Measurements from ENCODE around the gene ARX.

Gene ARX

DNA sequence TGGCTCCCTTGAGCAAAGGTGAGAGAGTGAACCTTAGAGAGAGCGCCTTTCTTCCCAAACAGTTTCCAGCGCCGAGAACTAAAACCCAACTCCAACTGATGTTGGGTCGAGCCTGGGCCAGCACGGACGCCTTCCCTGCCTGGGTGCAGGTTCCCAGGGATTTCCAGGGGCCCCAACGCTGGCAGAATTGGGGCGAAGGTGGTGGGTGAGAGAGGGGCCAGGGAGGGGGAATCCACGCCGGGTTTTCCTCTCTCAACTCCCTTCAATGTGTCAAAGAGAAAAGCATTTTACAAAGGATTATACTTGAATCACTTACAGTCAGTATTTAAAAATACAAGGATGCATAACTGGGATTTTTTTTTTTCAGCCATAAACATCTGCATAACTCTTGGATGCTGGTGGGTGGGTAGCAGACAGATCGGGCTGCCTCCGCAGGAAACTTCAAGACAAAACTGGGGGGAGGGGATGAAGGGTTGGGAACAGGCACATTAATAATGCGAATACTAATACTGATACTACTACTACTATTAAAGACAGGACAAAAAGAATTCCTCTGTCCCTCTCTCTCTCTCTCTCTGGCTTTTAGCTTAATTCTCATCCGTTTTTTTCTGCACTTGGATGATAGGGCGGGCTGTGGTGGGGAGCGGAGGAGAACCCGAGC is 1.3 kb upstream of the ARX start:
- DNase-seq (ENCODE audit: insufficient read length, low spot score) (no peak), FAIRE-seq (no peak)

DNA sequence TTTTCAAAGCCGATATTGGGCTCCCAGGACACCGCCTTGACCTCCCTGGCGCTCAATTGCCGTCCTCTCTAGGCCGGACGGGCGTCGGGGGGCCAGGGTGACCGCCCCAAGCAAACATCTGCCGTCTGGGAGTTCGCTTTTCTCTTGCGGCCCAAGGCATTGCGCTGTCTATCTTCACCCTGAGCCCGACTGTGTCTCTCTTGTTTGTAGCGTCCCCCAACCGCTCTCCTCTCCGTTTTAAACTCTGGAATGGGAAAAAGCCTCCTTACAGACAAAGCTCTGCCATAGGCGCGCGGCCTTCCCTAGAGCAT is 551 bp upstream of the ARX start:
- FAIRE-seq (no peak), DNase-seq (ENCODE audit: insufficient read length, low spot score) (no peak)

DNA sequence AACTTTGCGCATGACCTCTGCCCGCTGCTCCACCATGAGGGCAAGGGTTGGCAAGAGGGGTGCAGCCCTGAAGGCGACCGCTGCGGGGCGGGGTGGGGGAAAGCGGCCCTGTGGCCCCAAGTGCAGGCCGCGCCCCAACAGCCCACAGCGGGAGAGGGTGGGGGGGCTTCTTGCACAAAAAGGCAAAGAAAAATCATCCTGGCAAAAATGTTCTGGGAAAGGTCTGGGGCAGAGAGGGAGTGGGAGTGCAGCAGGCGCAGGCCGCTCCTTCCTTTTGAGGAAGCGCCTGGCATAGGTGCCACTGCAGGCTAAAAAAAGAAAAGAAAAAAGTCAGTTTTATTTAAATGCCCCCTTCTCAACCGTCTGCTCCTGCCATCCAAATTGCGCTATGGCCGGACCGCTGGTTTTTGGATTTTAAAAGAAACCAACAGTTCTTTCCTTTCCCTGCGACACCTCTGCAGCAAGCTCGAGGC is 1.4 kb downstream of the ARX start:
- no peak for DNase-seq (ENCODE audit: insufficient read length, low spot score)
- no peak for FAIRE-seq

DNA sequence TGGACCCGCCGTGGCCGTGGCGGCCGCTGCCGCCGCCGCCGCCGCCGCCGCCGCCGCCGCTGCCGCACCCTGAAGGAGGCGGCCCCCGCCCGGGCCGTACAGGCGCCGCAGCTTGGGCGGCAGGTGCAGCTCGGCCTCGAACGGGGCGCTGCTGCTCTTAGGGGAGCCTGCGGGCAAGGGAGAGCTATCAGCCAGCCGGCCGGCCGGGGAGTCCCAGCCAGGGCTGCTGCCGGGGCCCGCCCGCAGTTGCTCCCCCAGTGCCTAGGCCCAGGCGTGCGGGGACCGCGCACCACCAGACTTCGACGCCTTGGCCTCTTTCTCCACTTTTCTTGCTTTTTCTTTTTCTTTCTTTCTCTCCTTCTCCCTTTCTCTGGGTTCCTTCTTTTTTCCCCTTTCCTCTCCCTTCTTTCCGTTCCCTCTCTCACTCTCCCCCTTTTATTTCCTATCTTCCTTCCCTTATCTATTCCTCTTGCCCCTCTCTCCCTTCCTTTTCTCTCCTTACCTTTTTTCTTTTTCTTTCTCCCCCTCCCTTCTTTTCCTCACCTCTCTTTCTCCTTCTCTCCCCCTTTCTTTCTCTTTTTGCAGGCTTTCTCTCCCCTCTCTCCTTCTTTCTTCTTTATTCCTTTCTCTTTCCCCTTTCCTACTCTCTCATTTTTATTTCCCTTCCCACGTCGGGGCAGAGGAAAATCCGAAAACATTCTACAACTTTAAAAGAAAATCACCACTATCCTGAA is 2.0 kb downstream of the ARX start:
- FAIRE-seq: no peak
- no peak for DNase-seq (ENCODE audit: insufficient read length, low spot score)

DNA sequence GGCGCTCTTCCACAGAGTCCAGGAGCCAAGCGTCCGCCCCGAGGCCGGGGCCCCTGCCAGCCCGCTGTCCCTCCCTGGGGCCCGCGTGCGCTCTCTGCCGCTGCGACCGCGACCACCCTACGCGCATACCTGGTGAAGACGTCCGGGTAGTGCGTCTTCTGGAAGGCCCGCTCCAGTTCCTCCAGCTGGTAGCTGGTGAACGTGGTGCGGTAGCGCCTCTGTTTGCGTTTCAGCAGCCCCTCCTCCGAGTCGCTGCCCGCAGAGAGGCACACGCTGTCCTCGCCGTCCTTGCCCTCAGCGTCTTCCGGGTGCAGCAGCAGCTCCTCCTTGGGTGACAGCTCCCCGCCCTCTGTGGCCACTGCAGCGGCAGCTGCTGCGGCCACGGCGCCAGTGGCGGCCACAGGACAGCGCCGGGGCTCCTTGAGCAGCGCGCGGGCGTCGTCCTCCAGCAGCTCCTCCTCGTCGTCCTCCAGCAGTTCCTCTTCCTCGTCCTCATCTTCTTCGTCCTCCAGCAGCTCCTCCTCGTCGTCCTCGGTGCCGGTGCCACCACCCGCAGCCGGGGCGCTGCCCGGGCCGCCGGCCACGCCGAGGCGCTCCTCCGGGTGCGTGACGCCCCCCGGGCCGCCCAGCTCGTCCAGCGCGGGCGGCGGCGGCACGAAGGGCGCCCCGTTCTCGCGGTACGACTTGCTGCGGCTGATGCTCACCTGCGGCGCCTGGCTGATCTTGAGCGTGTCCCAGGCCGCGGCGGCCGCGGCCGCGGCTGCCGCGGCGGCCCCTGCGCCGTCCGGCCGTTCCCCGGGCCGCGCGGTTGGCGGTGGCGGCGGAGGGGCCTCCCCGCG is 2.8 kb downstream of the ARX start:
- DNase-seq (ENCODE audit: insufficient read length, low spot score) (no peak), FAIRE-seq (no peak)

DNA sequence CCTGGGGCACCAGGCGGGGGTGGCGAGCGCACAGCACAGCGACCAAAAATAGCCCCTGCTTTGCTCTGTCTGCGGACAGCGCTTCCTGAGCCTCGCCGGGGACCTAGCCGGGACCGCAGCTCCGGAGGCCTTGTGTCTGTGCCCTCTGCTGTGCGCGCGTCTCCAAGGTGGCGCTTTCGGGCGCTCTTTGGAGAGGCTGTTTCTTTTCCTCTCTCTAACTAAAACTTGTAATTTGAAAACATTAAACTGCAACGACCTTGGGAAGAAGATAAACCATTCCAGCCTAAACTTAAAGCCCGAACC is 3.4 kb downstream of the ARX start:
- no peak for DNase-seq (ENCODE audit: insufficient read length, low spot score)
- no peak for FAIRE-seq

DNA sequence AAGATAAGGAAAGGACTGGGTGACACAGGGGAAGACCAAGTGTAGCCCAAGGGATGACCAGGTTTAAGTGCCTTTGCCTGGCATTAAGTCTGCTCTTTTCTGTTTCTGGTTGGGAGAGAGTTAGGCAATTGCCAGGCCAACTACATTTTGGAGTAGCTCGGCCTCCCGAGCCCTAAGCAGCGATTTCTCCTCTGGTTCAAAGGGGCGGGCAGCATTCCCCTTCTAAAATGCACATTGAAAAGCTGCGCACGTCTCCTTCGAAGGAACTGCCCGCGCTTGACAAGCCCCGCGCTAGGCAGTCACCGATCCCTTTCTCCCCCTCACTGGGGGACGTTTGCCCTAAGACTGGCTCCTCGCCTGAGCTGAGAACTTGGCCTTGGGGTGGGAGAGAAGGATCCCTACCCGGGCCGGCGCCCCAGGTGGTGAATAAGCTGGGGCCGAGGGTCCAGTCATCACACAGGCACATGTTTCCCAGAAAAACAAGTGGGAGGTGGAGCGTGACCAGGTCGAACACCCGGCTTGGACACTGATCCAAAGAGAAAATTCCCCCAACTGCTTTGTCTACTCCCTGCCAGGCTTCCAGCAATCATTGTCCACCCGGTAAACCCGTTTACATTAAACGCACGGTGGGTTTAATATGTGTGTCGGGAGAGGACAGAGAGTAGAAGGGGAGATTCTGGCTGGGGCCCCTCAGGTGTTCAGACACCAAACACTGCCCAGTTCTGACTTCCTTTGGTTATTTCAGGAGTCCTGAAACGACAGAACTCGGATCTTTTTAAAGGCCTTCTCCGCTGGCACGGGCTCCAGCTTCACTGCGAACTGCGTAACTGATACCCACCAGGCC is 4.0 kb downstream of the ARX start:
- FAIRE-seq: no peak
- DNase-seq (ENCODE audit: insufficient read length, low spot score): no peak

DNA sequence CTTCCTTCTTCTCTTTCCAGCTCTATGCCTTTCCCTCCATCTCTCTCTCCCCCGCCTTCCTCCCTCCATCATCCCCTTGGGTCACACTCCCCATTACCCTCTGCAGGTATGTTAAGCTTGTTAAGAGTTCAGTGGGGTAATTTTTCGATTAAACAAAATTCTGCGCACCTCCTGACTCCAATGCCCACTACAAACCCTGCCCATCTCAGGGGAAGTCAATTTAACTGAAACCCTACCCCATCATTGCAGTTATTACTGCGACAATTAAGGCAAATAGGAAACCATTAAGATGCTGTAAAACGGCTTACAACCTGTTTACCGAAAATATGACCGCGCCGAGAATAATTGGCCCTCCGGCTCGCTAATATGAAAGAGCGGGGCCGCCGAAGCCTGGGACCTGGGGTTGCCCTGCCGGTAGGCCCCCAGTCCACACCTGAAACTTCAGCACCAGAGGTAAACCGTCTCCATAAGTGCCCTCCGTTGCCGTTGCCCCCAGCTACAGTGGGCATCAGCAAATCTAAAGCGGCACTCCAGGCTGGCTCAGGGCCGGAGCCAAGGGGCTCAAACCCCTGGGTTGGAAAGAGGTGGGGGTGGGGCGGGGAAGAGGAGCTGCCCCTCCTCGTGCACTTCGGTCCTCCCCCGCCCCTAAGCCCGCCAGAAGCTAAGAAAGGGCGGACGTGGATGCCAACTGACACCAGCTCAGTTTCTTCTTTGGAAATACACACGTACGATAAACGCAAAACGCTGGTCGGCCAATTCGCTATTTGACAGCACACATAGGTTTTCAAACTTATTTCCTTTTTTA is 4.8 kb downstream of the ARX start:
- no peak for DNase-seq (ENCODE audit: insufficient read length, low spot score)
- FAIRE-seq: no peak

DNA sequence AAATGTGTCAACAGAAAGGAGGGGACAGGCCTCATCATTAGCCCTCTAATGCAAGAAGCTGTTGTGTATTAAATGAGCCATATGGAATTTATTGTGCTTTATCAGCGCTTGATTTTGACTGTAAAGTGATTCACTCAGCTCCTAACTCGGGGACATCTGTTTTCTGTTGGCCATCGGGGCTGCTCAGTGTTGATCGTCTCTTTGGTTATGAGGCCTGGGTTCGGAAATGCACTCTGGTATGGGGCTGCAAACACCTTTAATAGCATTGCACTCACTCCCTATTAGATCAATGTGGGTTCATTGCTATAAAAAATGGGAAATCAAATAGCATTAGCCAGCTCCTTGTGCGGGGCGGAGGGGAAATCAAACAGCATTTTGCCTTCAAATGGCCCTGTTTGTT is 6.4 kb downstream of the ARX start:
- DNase-seq (ENCODE audit: insufficient read length, low spot score): no peak
- FAIRE-seq: no peak

DNA sequence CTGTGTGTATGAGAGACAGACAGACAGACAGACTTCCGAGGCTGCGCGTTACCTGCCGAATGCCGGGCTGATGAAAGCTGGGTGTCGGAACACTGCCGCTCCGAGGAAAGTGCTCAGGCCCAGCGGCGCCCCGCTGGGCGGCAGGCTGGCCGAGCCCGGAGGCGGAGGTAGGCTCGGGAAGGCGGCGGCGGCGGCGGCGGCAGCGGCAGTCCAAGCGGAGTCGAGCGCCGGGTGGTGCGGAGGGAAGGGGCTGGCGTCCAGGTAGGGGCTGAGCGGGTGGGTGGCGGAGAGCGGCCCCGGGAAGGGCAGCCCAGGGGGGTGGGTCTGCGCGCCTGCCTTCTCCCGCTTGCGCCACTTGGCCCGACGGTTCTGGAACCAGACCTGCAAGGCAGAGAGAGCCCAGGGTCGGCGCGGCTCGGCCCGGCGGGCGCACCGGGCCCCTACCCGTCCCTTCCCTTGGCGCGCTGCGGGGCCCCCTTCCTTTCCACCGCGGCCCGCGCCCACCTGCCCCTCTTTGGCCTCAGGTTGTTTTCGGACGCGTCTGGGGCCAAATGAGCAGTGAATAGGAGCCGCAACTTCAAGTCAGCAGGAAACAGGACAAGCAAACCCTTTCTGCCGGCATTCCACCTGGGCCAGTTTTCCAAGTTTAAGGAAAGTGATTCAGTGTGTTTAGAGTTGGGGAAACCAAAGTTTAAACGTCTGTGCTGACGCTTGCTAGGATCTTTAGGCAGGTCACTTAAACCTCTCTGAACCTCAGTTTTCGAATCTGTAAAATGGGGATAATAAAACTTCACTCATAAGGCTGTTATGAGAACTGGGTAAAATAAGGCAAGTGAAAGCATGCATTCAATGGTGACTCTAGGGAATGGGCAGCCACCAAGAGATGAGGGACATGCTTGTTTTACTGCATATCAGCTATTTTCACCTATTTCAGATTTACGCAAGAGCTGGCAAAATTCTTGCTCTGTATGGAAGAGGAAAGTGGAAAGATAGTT is 8.4 kb downstream of the ARX start:
- FAIRE-seq: peak; percentile 59
- DNase-seq (ENCODE audit: insufficient read length, low spot score): no peak

DNA sequence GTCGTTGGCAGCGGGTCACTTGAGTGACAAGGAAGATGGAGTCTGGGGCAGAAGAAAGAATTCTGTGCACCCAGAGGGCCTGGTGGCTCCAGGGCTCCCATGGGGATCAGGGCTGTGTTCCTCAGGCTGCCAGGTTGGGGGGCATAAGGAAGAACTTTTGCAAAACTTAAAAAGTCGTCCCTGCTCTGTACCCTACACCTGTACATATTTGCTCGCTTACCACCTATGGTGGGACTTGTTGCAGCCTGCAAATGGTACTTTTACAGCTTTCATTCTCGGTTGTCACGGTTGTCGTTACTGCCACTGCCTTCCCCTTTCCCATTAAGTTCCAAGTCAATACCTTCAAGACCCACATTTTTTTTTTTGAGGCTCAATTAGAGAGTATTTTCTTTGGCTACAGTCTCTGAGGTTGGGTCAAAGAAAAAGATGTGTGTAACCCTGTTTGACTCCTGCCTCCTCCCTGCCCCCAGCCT is 9.1 kb downstream of the ARX start:
- DNase-seq (ENCODE audit: insufficient read length, low spot score): no peak
- no peak for FAIRE-seq

DNA sequence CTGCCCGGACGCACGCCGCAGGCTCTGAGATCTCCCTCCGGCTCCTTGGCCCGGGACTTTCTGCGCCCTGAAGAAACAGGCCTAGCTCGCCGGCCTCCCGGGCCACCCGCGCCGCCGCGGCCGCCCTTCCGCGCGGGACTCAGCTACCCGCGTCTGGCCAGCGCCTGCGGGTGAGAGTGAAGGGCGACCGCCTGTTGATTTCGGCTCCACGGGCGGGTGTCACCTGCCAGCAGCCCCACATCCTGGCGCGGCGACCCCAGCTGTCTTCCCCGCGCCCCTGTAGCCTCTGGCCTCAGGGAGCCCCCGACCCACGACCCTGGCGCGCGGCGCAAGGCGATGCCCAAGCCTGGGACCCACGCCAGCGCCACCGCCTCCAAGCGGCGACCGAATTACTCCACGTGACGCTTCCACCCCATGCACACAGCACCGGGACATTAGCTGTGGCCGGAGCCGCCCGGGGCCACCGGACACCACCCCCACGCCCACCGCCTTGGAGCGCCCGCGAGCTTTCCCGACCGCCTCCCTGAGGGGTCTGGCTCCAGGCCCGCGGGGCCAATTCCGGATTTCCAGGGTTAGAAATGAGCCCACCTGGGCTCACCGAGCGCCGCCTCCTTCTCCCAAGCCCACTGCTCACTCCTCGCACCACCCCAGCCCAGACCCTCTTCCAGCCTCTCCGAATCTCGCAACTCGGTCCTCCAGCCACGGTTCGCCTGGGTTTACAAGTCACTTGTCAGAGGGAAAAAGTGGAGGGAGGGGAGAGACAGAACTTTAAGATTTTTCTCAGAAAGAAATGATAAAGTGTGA is 10.2 kb downstream of the ARX start:
- FAIRE-seq (no peak), DNase-seq (ENCODE audit: insufficient read length, low spot score) (no peak)

DNA sequence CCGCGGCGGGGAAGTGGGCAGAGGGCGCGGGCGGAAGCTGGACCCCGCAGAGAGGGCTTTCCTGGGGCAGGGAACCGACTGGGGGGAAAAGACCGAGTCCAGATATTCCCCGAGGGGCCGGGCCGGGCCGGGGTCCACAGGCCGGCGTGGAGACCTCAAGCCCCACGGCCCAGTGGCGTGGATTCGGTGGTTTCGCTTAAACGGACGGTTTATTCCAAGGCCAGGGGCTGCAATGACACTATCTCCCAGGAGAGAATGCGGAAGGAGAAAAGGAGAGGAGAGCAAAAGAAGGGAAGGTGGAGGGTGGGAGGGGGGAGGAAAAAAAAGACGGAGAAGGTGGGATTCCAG is 10.8 kb downstream of the ARX start:
- FAIRE-seq: no peak
- no peak for DNase-seq (ENCODE audit: insufficient read length, low spot score)

DNA sequence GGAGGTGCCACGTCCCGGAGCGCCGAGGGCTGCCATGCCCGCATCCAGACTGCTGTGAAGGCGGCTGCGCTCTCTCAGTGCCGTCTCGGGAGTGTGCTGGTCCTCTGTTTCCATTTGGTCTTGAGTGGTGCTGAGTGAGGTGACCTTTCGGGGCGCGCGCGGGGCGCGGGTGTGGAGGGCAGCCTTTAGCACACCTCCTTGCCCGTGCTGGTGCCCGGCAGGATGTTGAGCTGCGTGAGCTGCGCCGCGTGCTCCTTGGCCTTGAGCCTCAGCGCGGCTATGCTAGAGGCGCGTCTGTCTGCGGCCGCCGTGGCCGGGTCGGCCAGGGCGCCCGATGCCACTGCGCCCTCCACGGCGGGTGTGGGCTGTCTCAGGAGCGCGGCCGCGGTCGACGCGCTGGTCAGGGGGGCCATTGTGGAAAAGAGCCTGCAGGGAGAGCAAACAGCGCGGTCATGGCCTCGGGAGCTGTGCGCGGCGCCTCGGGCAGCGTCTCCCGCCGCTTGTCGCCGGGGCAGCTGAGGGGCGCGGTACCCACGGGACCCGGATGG is 11.2 kb downstream of the ARX start:
- FAIRE-seq (no peak), DNase-seq (ENCODE audit: insufficient read length, low spot score) (no peak)

DNA sequence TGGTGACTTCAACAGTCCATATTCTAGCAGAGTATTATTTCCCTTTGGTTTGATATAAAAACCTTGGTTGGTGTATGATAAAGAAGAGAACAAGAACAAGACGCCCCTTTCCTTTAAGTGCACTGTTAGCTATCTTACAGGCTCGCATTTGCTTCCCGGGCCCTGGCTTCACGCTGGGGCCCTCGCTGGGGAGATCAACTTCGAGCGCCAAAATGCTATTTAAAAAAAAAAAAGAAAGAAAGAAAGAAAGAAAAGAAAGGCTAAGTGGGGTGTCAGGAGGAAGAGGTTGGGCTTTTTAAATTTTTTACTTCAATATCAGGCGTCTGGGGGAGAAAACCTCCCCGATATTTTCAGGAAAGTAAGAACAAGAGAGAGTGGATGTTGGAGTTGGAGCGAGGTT is 11.7 kb downstream of the ARX start:
- FAIRE-seq: no peak
- DNase-seq (ENCODE audit: insufficient read length, low spot score): no peak

DNA sequence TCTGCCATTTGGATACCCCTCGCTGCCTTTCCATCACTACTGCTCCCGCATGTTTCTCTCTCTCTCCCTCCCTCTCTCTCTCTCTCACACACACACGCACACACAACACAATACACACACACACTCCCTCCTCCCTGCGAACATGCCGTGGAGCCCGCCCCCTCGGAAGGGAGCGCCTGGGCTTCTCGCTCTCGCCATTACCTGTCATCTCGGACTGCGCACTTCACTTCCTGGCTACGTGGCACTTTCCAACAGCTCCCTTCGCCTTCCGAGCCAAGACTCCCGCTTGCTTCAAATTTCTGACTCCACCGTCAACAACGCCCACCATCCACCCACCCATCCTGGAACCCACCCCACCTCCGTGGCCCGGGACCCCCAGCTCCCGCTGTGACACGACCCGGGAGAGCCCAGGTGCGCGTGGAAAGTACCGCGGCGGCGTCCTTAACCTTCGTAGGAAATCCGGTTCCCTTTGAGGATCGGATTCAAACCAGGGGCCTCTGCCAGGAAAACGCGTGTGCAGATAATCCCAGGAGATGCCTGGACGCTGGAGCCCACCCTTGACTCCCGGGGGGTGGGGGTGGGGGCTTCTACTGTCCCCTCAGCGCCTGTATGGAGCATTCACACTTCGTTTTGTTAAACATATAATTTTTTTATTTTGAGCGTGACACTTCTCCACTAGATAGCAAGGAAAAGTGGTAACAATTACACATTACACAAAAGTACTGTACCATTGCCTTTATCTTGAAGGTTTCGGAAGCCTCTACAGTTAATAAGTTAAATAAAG is 12.5 kb downstream of the ARX start:
- DNase-seq (ENCODE audit: insufficient read length, low spot score) (no peak), FAIRE-seq (no peak)

DNA sequence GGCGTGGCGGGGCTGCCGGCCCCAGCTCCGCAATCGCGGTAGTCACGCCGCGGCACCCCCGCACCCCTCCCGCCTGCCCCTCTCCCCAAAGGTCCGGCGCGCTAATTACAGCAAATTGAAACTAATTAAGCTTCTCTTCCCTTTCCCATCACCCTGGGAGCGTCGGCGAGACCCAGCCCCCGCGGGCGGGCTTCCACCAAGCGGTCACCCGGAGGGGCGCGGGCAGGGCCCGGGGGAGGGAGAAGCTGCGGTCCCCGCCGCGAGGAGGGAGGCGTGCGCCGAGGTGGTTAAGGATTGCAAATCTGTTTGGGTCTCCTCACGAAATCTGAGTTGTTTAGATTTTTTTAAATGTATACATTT is 13.1 kb downstream of the ARX start:
- no peak for DNase-seq (ENCODE audit: insufficient read length, low spot score)
- no peak for FAIRE-seq

Measured in HTR-8/SVneo (cell line).